BJ (cell line): ENCODE measurements around the gene PDGFD. TPM values are rescaled to one million over a fixed set of nuclear protein-coding genes. Genes with fewer than 3 reads are reported as not detected.
A peak's percentile ranks its signal among the peaks of the same experiment; 100 is the strongest.

Experiments
- CTCF ChIA-PET: fragments of 350-600 bp; formaldehyde crosslinking; extraction: SDS; loops from one replicate; lab custom pipeline; 2021; ENCODE audit warnings: antibody characterized with exemption, inconsistent platforms; lab: Yijun Ruan, JAX
- POLR2A ChIA-PET: fragments of 300-600 bp; sonication (Branson Sonifier 250); formaldehyde crosslinking; extraction: SDS; loops from one replicate; lab custom pipeline; 2021; ENCODE audit warnings: antibody characterized with exemption; lab: Charles Lee
- DNase-seq: peaks from one replicate; pipeline ENCODE4 v3.0.0-alpha.2; 2011; ENCODE audit warnings: low read depth
- H3K27me3 ChIP-seq: 2 replicates; pipeline ENCODE4 v1.6.0; 2011; ENCODE audit warnings: low read length; ENCODE audit not compliant: control insufficient read depth, insufficient read depth
- H3K36me3 ChIP-seq: 2 replicates; pipeline ENCODE4 v1.5.1; 2011; ENCODE audit warnings: low read length; ENCODE audit not compliant: control insufficient read depth, insufficient read depth
- H3K4me3 ChIP-seq: 2 replicates; pipeline ENCODE4 v1.5.1; 2011; ENCODE audit warnings: low read depth, mild to moderate bottlenecking, control low read depth, low read length
- CTCF ChIP-seq: IDR thresholded peaks from 2 replicates; pipeline ENCODE4 v1.5.1; 2011; ENCODE audit warnings: low read depth, mild to moderate bottlenecking, control low read depth, inconsistent platforms, low read length, moderate library complexity; ENCODE audit not compliant: insufficient read depth
- polyA plus RNA-seq: library from polyadenylated mRNA; depleted of rRNA; stranded (reverse); fragments of >200 nt; gene quantifications from 2 replicates; pipeline ENCODE4 v1.2.3, GENCODE V29; 2011

PDGFD gene
- polyA plus RNA-seq, 1 experiment = 0.72 TPM

- POLR2A ChIA-PET = no interaction called here
- no peak for TF ChIP-seq CTCF
- CTCF ChIA-PET = no interaction called here
- DNase-seq = no peak
- no peaks in the 10 kb centered on the region for H3K27me3 ChIP-seq
- no peaks in the 10 kb centered on the region for H3K36me3 ChIP-seq
- no peak overlapping the region for H3K4me3 ChIP-seq
These were observed 235.2 kb downstream of the PDGFD start for GRCh38 chr11:103928802-103929161.

- no peak overlapping the region for H3K4me3 ChIP-seq
- no peaks in the 10 kb centered on the region for H3K27me3 ChIP-seq
- CTCF ChIA-PET = no interaction called here
- H3K36me3 ChIP-seq = no peaks in the 10 kb centered on the region
- no peak for TF ChIP-seq CTCF
- DNase-seq = no peak
- POLR2A ChIA-PET = no interaction called here
These were observed 235.7 kb downstream of the PDGFD start for GRCh38 chr11:103928040-103928801.

GRCh38 chr11:103927535-103927934 lies 236.4 kb downstream of the PDGFD start:
- no peaks in the 10 kb centered on the region for H3K27me3 ChIP-seq
- peak; percentile 48 for TF ChIP-seq CTCF
- DNase-seq = no peak
- no peaks in the 10 kb centered on the region for H3K36me3 ChIP-seq
- H3K4me3 ChIP-seq = no peak overlapping the region
- CTCF ChIA-PET = no interaction called here
- POLR2A ChIA-PET = no interaction called here

- Histone ChIP-seq H3K4me3 (no peak overlapping the region), H3K27me3 (no peaks in the 10 kb centered on the region), H3K36me3 (no peaks in the 10 kb centered on the region)
- TF ChIP-seq CTCF = no peak
- CTCF ChIA-PET = interaction anchor here (1.0 kb wide), 1 partner anchor 238 kb away, joined by 3 read pairs; no protein-coding TSS in a partner anchor
- POLR2A ChIA-PET = no interaction called here
- DNase-seq = no peak
These were observed 237.0 kb downstream of the PDGFD start for GRCh38 chr11:103926990-103927389.

GRCh38 chr11:103924166-103925013 lies 239.6 kb downstream of the PDGFD start:
- DNase-seq = no peak
- Histone ChIP-seq H3K36me3 (no peaks in the 10 kb centered on the region), H3K27me3 (no peaks in the 10 kb centered on the region), H3K4me3 (no peak overlapping the region)
- POLR2A ChIA-PET = no interaction called here
- no peak for TF ChIP-seq CTCF
- CTCF ChIA-PET = no interaction called here
